Naive B cell (primary cell): Measurements from ENCODE around the gene PTPRD. TPM values are rescaled to one million over a fixed set of nuclear protein-coding genes. Genes with fewer than 3 reads are reported as not detected.

Experiments used
- ATAC-seq, 2 donors: fragments of 150-1000 bp; cut with Tn5 transposase; 2 replicates each; pipeline ENCODE4 v1.10.0; 2021; ENCODE audit warnings: low read depth in 2 of 2, mild to moderate bottlenecking in 2 of 2, moderate library complexity in 2 of 2
- DNase-seq: peaks from one replicate; pipeline ENCODE4 v3.0.0; 2022
- H3K27ac Mint-ChIP-seq, 6 donors: one replicate each; pipeline ENCODE4 v1.8.0; 2020 to 2022; ENCODE audit warnings: mild to moderate bottlenecking in 6 of 6, mixed read lengths in 6 of 6, moderate library complexity in 5 of 6, inconsistent platforms in 2 of 6
- H3K27me3 Mint-ChIP-seq, 3 donors: one replicate each; pipeline ENCODE4 v1.8.0; 2021 to 2022; ENCODE audit warnings: mixed read lengths in 3 of 3, mild to moderate bottlenecking in 1 of 3
- H3K36me3 Mint-ChIP-seq, 2 donors: one replicate each; pipeline ENCODE4 v1.8.0; 2020 to 2022; ENCODE audit warnings: mixed read lengths in 2 of 2, inconsistent platforms in 1 of 2, mild to moderate bottlenecking in 1 of 2
- H3K4me1 Mint-ChIP-seq, 3 donors: one replicate each; pipeline ENCODE4 v1.8.0; 2020 to 2022; ENCODE audit warnings: mixed read lengths in 3 of 3, inconsistent platforms in 1 of 3, mild to moderate bottlenecking in 1 of 3, moderate library complexity in 1 of 3
- H3K4me3 Mint-ChIP-seq, 8 donors: one replicate each; pipeline ENCODE4 v1.8.0; 2020 to 2022; ENCODE audit warnings: mild to moderate bottlenecking in 8 of 8, mixed read lengths in 8 of 8, moderate library complexity in 8 of 8, inconsistent platforms in 2 of 8
- H3K9me3 Mint-ChIP-seq, 7 donors: one replicate each; pipeline ENCODE4 v1.8.0; 2020 to 2022; ENCODE audit warnings: mixed read lengths in 7 of 7, mild to moderate bottlenecking in 5 of 7, inconsistent platforms in 2 of 7, moderate library complexity in 1 of 7
- polyA plus RNA-seq, 6 donors: library from polyadenylated mRNA; unstranded; fragments of 300-500 nt; fragmentation: Illumina TruSeq; gene quantifications; one replicate each; pipeline ENCODE4 v1.2.3, GENCODE V29; 2021; ENCODE audit warnings: low read depth in 6 of 6

The PTPRD gene
- polyA plus RNA-seq, 6 donors from 2014 or later = not detected

DNA sequence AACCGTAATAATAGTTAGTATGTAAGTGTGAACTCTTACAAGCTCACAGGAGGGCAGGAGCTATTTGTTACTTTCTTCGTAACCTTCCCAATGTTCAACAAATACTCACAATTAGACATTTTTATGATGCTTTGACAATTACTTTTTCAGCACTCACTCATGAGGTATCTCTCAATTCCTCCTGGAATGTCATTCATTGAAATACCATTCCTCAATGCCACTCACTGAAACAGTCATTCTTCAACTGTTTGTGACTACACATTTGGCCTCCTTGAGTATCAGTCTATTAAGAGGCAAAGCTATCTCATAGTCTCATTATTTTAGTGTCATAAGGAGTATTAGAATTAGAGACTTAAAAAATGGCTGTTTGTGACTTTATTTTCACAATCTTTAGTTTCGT is 2079.1 kb downstream of the PTPRD start:
- H3K27ac Mint-ChIP-seq = no peak overlapping the region
- no peak overlapping the region for H3K4me3 Mint-ChIP-seq
- ATAC-seq = no peak

DNA sequence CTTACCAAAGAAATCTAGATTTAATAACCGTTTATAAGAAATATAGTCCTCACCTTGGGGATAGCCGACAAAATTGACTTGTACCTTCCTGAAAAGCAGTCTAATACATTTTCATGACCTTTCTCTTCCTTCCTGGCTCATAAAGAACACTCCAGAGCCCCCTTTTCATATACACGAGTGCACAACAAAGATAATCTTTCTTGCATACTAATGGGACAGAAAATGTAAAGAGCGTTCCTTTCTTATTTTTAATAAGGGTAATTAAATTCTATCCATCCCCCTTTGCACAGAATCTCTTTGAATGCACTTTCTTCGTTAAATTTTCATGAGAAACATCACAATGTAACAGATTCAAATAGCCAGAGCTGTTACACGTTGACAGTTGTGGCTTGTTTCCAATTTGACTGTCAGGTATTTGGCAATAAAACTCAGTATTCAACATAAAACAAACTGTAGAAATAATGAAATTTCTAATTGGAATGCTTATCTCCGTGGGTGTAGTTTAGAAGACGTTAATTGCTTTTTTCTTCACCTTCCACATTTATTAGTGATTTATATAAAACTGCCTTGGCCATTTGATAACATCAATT is 2080.9 kb downstream of the PTPRD start:
- H3K27me3 Mint-ChIP-seq = no peaks in the 10 kb centered on the region
- H3K9me3 Mint-ChIP-seq = no peaks in the 10 kb centered on the region
- ATAC-seq = no peak
- H3K4me1 Mint-ChIP-seq = no peaks in the 10 kb centered on the region
- no peaks in the 10 kb centered on the region for H3K36me3 Mint-ChIP-seq
- no peak overlapping the region for H3K27ac Mint-ChIP-seq
- no peak overlapping the region for H3K4me3 Mint-ChIP-seq
- no peak for DNase-seq

More for the DNA sequence above, 2079.1 kb downstream of the PTPRD start:
- Mint-ChIP-seq H3K36me3 (no peaks in the 10 kb centered on the region), H3K27me3 (no peaks in the 10 kb centered on the region), H3K9me3 (peaks cover 0 to 2% (median 0%) of the 10 kb centered on the region in 7 donors), H3K4me1 (no peaks in the 10 kb centered on the region)
- DNase-seq = no peak

DNA sequence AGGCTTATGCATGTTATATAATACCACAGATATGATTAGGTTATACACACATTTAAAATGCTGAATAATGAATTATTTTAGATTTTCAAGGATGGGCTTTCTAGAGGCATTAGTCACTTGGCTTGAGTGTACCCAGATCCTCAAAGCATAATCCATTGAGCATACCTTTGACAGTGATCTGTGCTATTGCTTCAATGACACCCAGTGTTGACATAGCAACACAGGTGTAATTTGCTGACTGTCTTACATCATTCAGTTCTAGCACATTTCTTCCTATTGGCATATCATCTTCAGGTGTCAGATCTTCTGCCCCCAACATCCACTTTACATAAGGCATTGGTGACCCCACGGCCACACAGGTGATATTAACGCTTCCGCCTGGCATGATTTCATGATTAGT is 2091.7 kb downstream of the PTPRD start:
- Mint-ChIP-seq H3K27ac (no peak overlapping the region), H3K9me3 (no peaks in the 10 kb centered on the region), H3K4me1 (no peaks in the 10 kb centered on the region), H3K27me3 (no peaks in the 10 kb centered on the region), H3K36me3 (no peaks in the 10 kb centered on the region), H3K4me3 (no peak overlapping the region)
- ATAC-seq (no peak), DNase-seq (no peak)

DNA sequence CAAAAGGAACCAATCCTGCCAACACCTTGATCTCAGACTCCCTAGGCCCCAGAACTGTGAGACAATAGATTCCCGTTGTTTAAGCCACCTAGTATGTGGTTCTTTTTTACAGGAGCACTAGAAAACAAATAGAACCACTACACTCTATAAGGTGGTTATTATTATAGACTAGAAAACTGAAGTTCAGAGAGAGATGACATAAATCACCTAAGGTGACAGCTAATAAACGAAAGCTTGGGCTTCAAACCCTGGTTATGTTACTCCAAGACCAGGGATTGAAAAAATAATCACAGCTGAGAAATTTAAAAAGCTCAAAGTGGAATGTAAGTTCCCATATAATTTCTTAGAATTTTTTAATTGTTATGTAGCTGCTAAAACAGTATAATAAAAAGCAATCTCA is 2097.1 kb downstream of the PTPRD start:
- no peaks in the 10 kb centered on the region for H3K27me3 Mint-ChIP-seq
- H3K36me3 Mint-ChIP-seq = no peaks in the 10 kb centered on the region
- ATAC-seq (no peak), DNase-seq (no peak)
- no peak overlapping the region for H3K27ac Mint-ChIP-seq
- no peaks in the 10 kb centered on the region for H3K9me3 Mint-ChIP-seq
- H3K4me3 Mint-ChIP-seq = no peak overlapping the region
- no peaks in the 10 kb centered on the region for H3K4me1 Mint-ChIP-seq

DNA sequence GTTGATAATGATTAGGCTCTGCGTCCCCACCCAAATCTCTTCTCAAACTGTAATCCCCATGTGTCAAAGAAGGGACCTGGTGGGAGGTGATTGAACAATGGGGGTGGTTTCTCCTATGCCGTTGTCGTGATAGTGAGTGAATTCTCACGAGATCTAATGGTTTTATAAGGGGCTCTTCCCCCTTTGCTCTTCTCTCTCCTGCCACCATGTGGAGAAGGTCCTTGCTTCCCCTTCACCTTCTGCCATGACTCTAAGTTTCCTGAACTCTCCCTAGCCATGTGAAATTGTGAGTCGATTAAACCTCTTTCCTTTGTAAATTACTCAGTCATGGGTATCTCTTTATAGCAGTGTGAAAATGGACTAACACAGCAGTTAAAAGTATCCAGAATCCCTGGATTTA is 2098.0 kb downstream of the PTPRD start:
- no peak for ATAC-seq
- Mint-ChIP-seq H3K36me3 (no peaks in the 10 kb centered on the region), H3K4me3 (no peak overlapping the region), H3K27me3 (no peaks in the 10 kb centered on the region), H3K27ac (no peak overlapping the region), H3K9me3 (no peaks in the 10 kb centered on the region), H3K4me1 (no peaks in the 10 kb centered on the region)
- no peak for DNase-seq

DNA sequence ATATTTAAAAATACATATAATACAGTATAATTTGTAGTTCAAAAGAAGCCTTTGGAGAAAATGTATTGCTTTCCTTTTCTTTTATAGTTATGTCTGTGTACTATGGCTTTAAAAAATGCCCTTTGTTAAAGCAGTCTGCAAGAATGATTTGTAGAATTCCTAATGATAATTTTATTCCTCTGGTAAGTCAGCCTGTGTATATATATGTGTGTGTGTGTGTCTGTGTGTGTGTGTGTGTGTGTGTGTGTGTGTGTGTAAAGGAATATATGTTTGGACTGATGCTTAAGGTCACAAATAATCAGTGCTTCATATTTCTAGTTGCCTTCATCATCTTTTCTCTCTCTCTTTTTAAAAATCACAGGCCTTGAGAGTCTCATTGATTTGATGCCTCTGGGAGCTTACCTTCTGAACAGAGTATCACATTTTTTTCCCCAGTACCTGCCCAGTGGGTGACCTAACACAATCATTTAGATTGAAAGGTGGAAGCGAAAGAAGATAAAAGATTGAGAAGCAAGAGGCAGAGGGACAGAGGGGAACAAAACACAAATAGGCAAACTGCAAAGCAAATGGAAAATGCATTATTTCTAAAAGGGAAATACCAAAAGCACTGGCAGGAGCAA is 2104.0 kb downstream of the PTPRD start:
- no peak overlapping the region for H3K27ac Mint-ChIP-seq
- ATAC-seq (no peak), DNase-seq (no peak)
- H3K4me1 Mint-ChIP-seq = no peaks in the 10 kb centered on the region
- no peaks in the 10 kb centered on the region for H3K27me3 Mint-ChIP-seq
- H3K9me3 Mint-ChIP-seq = no peaks in the 10 kb centered on the region
- H3K4me3 Mint-ChIP-seq = no peak overlapping the region
- H3K36me3 Mint-ChIP-seq = no peaks in the 10 kb centered on the region

DNA sequence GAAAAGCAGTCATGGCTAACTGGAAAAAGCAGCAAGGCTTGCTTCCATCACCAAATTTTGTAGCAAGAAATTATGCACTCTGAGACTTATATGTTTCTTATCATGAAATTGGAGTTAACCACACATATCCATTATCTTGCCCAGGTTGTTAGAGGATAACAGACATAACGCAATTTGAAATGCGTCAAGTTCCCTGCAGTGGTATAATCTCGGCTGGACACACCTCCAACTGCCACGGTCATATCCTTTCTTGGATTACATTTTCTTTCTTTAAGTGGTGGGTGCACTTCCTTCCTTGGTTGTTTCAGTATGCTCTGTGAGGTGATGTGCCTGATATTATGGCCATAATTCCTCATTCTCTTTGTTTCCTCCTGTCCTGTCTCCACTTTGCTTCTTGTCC is 2118.2 kb downstream of the PTPRD start:
- no peaks in the 10 kb centered on the region for H3K4me1 Mint-ChIP-seq
- no peaks in the 10 kb centered on the region for H3K27me3 Mint-ChIP-seq
- H3K9me3 Mint-ChIP-seq = no peaks in the 10 kb centered on the region
- H3K27ac Mint-ChIP-seq = no peak overlapping the region
- no peak for ATAC-seq
- DNase-seq = no peak
- no peak overlapping the region for H3K4me3 Mint-ChIP-seq
- H3K36me3 Mint-ChIP-seq = no peaks in the 10 kb centered on the region

DNA sequence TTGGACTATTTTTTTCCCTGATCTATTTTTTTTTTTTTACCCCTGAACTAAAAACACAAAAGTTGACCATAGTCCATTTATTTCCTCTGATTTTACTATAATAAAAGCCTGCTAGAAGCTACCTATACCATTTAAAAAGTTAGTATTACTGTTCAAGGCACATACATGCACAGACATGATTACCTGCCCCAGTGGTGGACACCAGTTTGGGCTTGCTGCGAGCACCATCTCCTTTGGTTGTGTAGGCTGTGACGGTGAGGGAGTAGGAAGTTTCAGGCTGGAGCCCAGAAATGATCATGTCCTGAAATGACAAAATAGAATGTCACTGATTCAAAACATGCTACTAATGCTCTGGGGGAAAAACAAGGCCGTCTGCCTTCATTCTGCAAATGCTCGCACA is 2120.1 kb downstream of the PTPRD start:
- DNase-seq (no peak), ATAC-seq (no peak)
- Mint-ChIP-seq H3K4me3 (no peak overlapping the region), H3K27ac (no peak overlapping the region), H3K4me1 (no peaks in the 10 kb centered on the region), H3K9me3 (no peaks in the 10 kb centered on the region), H3K36me3 (no peaks in the 10 kb centered on the region), H3K27me3 (no peaks in the 10 kb centered on the region)

DNA sequence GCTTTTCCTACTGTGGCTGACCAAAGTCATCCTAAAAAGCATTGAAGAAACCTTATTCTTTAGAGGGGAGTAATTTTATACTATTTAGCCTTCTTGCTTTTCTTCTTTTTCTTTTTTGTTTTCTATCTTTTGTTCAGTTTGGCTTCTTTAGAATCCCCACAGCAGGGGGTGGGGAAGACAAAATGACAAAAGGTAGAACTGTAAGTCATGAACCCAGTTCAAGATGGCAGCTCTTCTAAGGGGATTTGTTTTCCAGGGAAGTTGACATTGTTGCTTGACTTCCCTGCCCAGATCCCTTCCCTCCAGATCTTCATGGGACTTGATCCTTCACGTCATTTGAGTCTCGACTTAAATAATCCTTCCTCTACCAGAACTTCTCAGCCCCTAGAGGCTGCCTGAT is 2120.8 kb downstream of the PTPRD start:
- H3K27ac Mint-ChIP-seq = no peak overlapping the region
- H3K9me3 Mint-ChIP-seq = no peaks in the 10 kb centered on the region
- no peaks in the 10 kb centered on the region for H3K4me1 Mint-ChIP-seq
- no peaks in the 10 kb centered on the region for H3K36me3 Mint-ChIP-seq
- no peak for DNase-seq
- no peak overlapping the region for H3K4me3 Mint-ChIP-seq
- no peak for ATAC-seq
- no peaks in the 10 kb centered on the region for H3K27me3 Mint-ChIP-seq

DNA sequence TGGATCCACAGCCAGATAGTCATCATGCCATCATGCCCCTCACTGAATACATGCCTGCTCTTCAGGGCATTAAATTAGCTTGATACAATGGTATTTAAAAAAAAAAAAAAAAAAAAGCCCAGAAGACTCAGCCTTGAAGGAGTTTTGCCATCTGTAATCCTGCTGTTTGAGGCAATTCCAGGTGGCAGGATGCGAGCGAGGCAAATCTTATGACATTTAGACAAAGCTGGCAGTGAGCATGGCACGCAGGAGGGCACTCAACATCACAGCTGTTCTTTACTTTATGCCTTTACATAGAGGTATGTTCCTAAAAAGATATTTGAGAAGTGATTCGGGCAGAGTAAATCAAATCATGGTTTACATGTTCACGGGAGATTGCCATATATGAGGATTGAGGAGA is 2121.2 kb downstream of the PTPRD start:
- H3K27ac Mint-ChIP-seq = no peak overlapping the region
- ATAC-seq (no peak), DNase-seq (no peak)
- no peaks in the 10 kb centered on the region for H3K9me3 Mint-ChIP-seq
- H3K4me3 Mint-ChIP-seq = peak overlapping the region in 1 of 8 donors; percentile 56
- H3K36me3 Mint-ChIP-seq = no peaks in the 10 kb centered on the region
- H3K4me1 Mint-ChIP-seq = no peaks in the 10 kb centered on the region
- H3K27me3 Mint-ChIP-seq = no peaks in the 10 kb centered on the region

DNA sequence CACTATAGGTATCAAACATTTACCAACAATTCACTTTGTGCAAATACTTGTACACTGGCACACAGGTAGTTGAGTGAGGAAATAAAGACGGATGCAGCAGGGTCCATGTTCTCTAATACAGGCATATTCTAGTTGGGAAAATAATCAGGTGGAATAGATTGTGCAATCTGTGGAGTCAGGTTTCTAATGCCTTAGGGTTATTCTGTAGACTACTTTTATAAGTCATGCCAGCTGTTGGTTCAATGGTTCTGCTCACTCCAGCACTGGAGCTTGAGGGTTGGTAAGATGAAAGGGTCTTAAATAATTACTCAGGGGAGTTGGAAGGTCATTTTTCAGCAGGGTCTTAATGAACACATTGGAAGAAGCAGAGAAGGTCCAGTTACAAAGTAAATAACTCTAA is 2123.0 kb downstream of the PTPRD start:
- Mint-ChIP-seq H3K27me3 (no peaks in the 10 kb centered on the region), H3K27ac (no peak overlapping the region), H3K4me3 (no peak overlapping the region), H3K9me3 (no peaks in the 10 kb centered on the region), H3K4me1 (peaks cover 0 to 8% (median 5%) of the 10 kb centered on the region in 3 donors), H3K36me3 (no peaks in the 10 kb centered on the region)
- no peak for ATAC-seq
- DNase-seq = no peak

DNA sequence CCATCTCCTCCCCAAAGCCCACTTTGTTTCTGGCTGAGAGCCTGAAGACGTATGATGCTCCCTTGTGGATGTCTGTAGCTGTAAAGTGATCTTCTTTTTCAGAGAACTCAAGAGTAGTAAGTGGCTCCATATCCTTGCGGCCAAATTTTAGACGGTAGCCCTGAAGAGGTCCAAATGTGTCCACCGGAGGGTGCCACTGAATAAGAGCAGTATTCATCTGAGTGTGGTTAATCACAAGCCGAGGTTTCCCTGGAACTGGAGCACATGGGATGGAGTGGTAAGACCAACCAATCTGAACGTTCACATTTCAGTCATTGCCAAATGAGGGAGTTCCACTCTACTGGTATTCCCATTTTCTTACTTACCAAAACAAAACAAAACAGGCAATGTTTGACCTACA is 2126.7 kb downstream of the PTPRD start:
- ATAC-seq (no peak), DNase-seq (no peak)
- Mint-ChIP-seq H3K27ac (no peak overlapping the region), H3K9me3 (peaks cover 0 to 4% (median 0%) of the 10 kb centered on the region in 7 donors), H3K4me3 (no peak overlapping the region), H3K27me3 (peaks cover 0 to 8% (median 0%) of the 10 kb centered on the region in 3 donors), H3K36me3 (peaks cover 0 to 7% of the 10 kb centered on the region in 2 donors), H3K4me1 (peaks cover 4 to 15% (median 11%) of the 10 kb centered on the region in 3 donors)

DNA sequence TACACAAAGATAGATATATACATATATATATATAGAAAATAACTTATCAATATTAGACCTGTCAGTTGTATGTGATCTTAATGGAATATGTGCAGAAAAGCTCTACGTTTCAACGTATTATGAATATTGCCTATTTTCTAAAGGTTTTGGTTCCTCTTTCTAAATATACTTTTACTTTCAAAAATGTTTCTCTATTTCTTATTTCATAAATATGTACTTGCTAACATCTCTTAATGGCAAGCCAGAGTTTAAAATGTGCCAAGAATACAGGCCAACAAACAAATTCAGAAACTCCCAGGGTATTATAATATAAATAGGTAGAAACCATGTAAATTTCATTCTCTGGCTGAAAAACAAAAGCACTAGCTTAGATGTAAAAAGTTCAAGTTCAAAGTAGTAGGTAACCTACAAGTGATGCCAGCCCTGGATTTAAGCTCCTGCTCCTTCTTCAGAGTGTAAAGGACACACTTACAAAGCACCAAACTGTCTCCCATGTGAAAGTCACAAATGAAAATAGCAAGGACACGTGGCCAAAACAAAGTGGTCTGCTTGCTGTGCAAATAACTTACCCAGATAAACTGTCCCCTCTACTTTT is 2128.1 kb downstream of the PTPRD start:
- peaks cover 0 to 8% (median 0%) of the 10 kb centered on the region in 3 donors for H3K27me3 Mint-ChIP-seq
- peaks cover 0 to 4% (median 0%) of the 10 kb centered on the region in 7 donors for H3K9me3 Mint-ChIP-seq
- peak overlapping the region in 2 of 6 donors; percentile 56 to 67 for H3K27ac Mint-ChIP-seq
- peak overlapping the region in 1 of 8 donors; percentile 18 for H3K4me3 Mint-ChIP-seq
- ATAC-seq (no peak), DNase-seq (no peak)
- peaks cover 0 to 7% of the 10 kb centered on the region in 2 donors for H3K36me3 Mint-ChIP-seq
- H3K4me1 Mint-ChIP-seq = peaks cover 4 to 15% (median 11%) of the 10 kb centered on the region in 3 donors

DNA sequence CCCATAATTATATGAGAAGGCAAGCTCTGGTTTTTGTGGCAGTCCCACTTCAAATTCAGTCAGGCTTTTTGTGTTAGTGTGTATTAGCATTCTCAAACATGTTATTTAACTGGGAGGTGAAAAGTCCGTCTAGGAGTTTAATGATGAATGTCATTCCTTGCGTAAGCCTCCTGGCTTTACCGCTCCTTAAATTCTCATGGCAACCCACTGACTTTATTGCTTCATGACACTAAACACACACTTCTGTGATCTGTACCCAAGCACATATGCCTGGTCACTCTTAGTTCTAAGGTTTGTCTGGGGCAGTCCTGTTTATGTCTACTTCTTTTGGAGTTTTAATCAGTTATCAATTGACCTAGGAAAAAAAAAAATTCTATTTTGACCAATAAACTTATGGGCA is 2135.4 kb downstream of the PTPRD start:
- Mint-ChIP-seq H3K27ac (no peak overlapping the region), H3K4me1 (no peaks in the 10 kb centered on the region), H3K9me3 (peaks cover 0 to 4% (median 0%) of the 10 kb centered on the region in 7 donors), H3K36me3 (peaks cover 0 to 6% of the 10 kb centered on the region in 2 donors), H3K27me3 (peaks cover 0 to 6% (median 0%) of the 10 kb centered on the region in 3 donors), H3K4me3 (no peak overlapping the region)
- DNase-seq = no peak
- ATAC-seq = no peak
